HepG2 (cell line): ENCODE results near the gene LAIR1. TPM values are rescaled to one million over a fixed set of nuclear protein-coding genes. Genes with fewer than 3 reads are reported as not detected.

ENCODE experiments used
- ATAC-seq: fragments of 200-7000 bp; cut with Tn5 transposase; 3 replicates; pipeline ENCODE4 v1.9.1; 2020; ENCODE audit warnings: mild to moderate bottlenecking, moderate library complexity
- BruUV-seq: library from RNA; stranded (reverse); fragments of 400-500 nt; replicated peaks from 2 replicates; lab custom pipeline; 2021; lab: Mats Ljungman, UMichigan
- CTCF ChIA-PET: fragments of 300-600 bp; formaldehyde crosslinking; extraction: SDS; loops from one replicate; lab custom pipeline; 2021; ENCODE audit warnings: low total read pairs, inconsistent platforms, low intra/inter-chr PET ratio; lab: Yijun Ruan, JAX
- POLR2A ChIA-PET: fragments of 350-600 bp; sonication (Branson Sonifier 250); formaldehyde crosslinking; loops from one replicate; lab custom pipeline; 2020; ENCODE audit warnings: antibody characterized with exemption, inconsistent platforms; lab: Yijun Ruan, JAX
- DNase-seq: peaks from one replicate; pipeline ENCODE4 v3.0.0-alpha.2; 2015; ENCODE audit warnings: low spot score
- FAIRE-seq: peaks from 3 replicates; lab custom pipeline; 2011; peaks lifted over from hg19 to GRCh38; lab: Jason Lieb, UNC
- H2AFZ ChIP-seq: one replicate; pipeline ENCODE4 v1.6.1; 2011; ENCODE audit warnings: low read length, inconsistent platforms
- H3K27ac ChIP-seq: fragments of 300-600 bp; 3 replicates; pipeline ENCODE4 v1.8.0; 2011; ENCODE audit warnings: mixed run types, mild to moderate bottlenecking, mixed read lengths, low read length, inconsistent platforms; ENCODE audit not compliant: insufficient read depth; ENCODE audit errors: extremely low read length
- H3K27me3 ChIP-seq, 2 experiments: fragments of 200-600 bp in 1 of 2; 2 replicates in 1 of 2; 3 replicates in 1 of 2; pipeline versions ENCODE4 v1.6.0 to v1.8.0; 2011; ENCODE audit warnings: low read length in 2 of 2, mild to moderate bottlenecking in 2 of 2, moderate library complexity in 2 of 2, inconsistent platforms in 1 of 2; ENCODE audit not compliant: insufficient read depth in 2 of 2, control insufficient read depth in 1 of 2
- H3K36me3 ChIP-seq, 2 experiments: fragments of 200-600 bp in 1 of 2; replicated peaks in 1 of 2; 2 replicates in 1 of 2; 3 replicates in 1 of 2; pipeline versions ENCODE4 v1.5.1 to v1.8.0; 2011; ENCODE audit warnings: low read length in 2 of 2, inconsistent platforms in 1 of 2; ENCODE audit not compliant: insufficient read depth in 2 of 2, control insufficient read depth in 1 of 2
- H3K4me1 ChIP-seq: 2 replicates; pipeline ENCODE4 v1.5.1; 2012; ENCODE audit warnings: low read length, inconsistent platforms; ENCODE audit not compliant: insufficient read depth
- H3K4me2 ChIP-seq: 2 replicates; pipeline ENCODE4 v1.6.0; 2011; ENCODE audit warnings: low read depth, low read length, inconsistent platforms
- H3K4me3 ChIP-seq, 3 experiments: fragments of 200-600 bp in 1 of 3; sonication (generic), shearing (Covaris generic) in 1 of 3; replicated peaks in 1 of 3; 2 replicates each; pipeline ENCODE4 v1.5.1; 2011 to 2016; ENCODE audit warnings: low read length in 3 of 3, inconsistent platforms in 2 of 3, low read depth in 2 of 3, mild to moderate bottlenecking in 2 of 3, control low read depth in 1 of 3, mixed read lengths in 1 of 3; ENCODE audit not compliant: insufficient read depth in 1 of 3
- H3K79me2 ChIP-seq: one replicate; pipeline ENCODE4 v1.6.1; 2011; ENCODE audit warnings: low read length, inconsistent platforms; ENCODE audit not compliant: insufficient read depth
- H3K9ac ChIP-seq: 2 replicates; pipeline ENCODE4 v1.6.0; 2011; ENCODE audit warnings: mild to moderate bottlenecking, low read depth, low read length, inconsistent platforms; ENCODE audit not compliant: insufficient read depth
- H3K9me3 ChIP-seq: 2 replicates; pipeline ENCODE4 v1.5.1; 2012; ENCODE audit warnings: mild to moderate bottlenecking, low read length
- H4K20me1 ChIP-seq: 2 replicates; pipeline ENCODE4 v1.6.0; 2011; ENCODE audit warnings: inconsistent platforms, mild to moderate bottlenecking, low read length, moderate library complexity; ENCODE audit not compliant: insufficient read depth
- CENPT ChIP-seq: sonication (generic); formaldehyde crosslinking; IDR thresholded peaks from 2 replicates; pipeline ENCODE4 v1.8.0; 2022; ENCODE audit warnings: low read depth, mild to moderate bottlenecking, moderate library complexity, missing genetic modification reagents
- HMG20A ChIP-seq: IDR thresholded peaks from 2 replicates; pipeline ENCODE4 v1.6.1; 2016; ENCODE audit warnings: borderline replicate concordance
- KLF9 ChIP-seq: IDR thresholded peaks from 2 replicates; pipeline ENCODE4 v1.6.1; 2016; ENCODE audit warnings: low read depth
- MEIS1 ChIP-seq: sonication (generic); formaldehyde crosslinking; IDR thresholded peaks from 2 replicates; pipeline ENCODE4 v1.9.0; 2021; ENCODE audit warnings: mild to moderate bottlenecking, missing genetic modification reagents, moderate library complexity, borderline replicate concordance
- ZNF383 ChIP-seq: sonication (generic); formaldehyde crosslinking; IDR thresholded peaks from 2 replicates; pipeline ENCODE4 v1.4.0; 2020; ENCODE audit warnings: missing genetic modification reagents, mild to moderate bottlenecking, borderline replicate concordance
- ZNF501 ChIP-seq: sonication (generic); formaldehyde crosslinking; IDR thresholded peaks from 2 replicates; pipeline ENCODE4 v1.5.1; 2020; ENCODE audit warnings: mild to moderate bottlenecking, moderate library complexity, missing genetic modification reagents
- WGBS: methylation state at CpG from one replicate; pipeline ENCODE4 v1.1.6; 2017; ENCODE audit warnings: low lambda C conversion rate; 5-methylcytosine and 5-hydroxymethylcytosine counted together
- in situ Hi-C: cut with HindIII; loops from 2 replicates; pipeline ENCODE4 v1.10.0; 2017; ENCODE audit warnings: low pct_unique_long_range_greater_than_20kb; ENCODE audit not compliant: extremely low pct_ligation_motif_present
- intact Hi-C: fragments of 100-400 bp; cut with micrococcal nuclease; formaldehyde crosslinking; loops from one replicate; pipeline ENCODE4 v1.10.0; 2022; ENCODE audit not compliant: unreplicated experiment
- polyA plus RNA-seq, 8 experiments: library from polyadenylated mRNA; depleted of rRNA in 3 of 8; stranded (reverse) in 7 of 8; unstranded in 1 of 8; fragments of >200 nt; fragmentation: Illumina TruSeq in 4 of 8; extraction: Trizol in 4 of 8; gene quantifications; 2 replicates each; pipeline versions ENCODE4 v1.2.1 to v1.2.3, GENCODE V29; 2011 to 2016; ENCODE audit warnings: low read depth in 4 of 8, missing spikeins in 1 of 8, mixed read lengths in 1 of 8; ENCODE audit not compliant: insufficient read depth in 1 of 8
- total RNA-seq, 5 experiments: library from RNA; depleted of rRNA; stranded (reverse); fragments of >200 nt; fragmentation: Illumina TruSeq; extraction: Trizol; gene quantifications; 2 replicates each; pipeline ENCODE4 v1.2.3, GENCODE V29; 2016; ENCODE audit warnings: low read depth in 1 of 5
- TF ChIP-seq, protein P1 (sequence below): sonication (generic); formaldehyde crosslinking; IDR thresholded peaks from 2 replicates; pipeline ENCODE4 v1.9.0; 2022; ENCODE audit warnings: missing genetic modification reagents, mild to moderate bottlenecking, borderline replicate concordance
- TF ChIP-seq, protein P2 (sequence below): sonication (generic); formaldehyde crosslinking; IDR thresholded peaks from 2 replicates; pipeline ENCODE4 v1.5.0; 2020; ENCODE audit warnings: missing genetic modification reagents, mild to moderate bottlenecking, borderline replicate concordance
- TF ChIP-seq, protein P3 (sequence below): sonication (generic); formaldehyde crosslinking; IDR thresholded peaks from 2 replicates; pipeline ENCODE4 v1.4.0; 2020; ENCODE audit warnings: missing genetic modification reagents, borderline replicate concordance
- TF ChIP-seq, protein P4 (sequence below): sonication (generic); formaldehyde crosslinking; IDR thresholded peaks from 2 replicates; pipeline ENCODE4 v1.5.1; 2020; ENCODE audit warnings: mild to moderate bottlenecking, missing genetic modification reagents

The LAIR1 gene
- total and polyA plus RNA-seq, 2 of the 13 experiments (the other 11 are each of a cell fraction or from before 2014, with no cell fraction given), result 0.75 to 1.2 TPM

DNA sequence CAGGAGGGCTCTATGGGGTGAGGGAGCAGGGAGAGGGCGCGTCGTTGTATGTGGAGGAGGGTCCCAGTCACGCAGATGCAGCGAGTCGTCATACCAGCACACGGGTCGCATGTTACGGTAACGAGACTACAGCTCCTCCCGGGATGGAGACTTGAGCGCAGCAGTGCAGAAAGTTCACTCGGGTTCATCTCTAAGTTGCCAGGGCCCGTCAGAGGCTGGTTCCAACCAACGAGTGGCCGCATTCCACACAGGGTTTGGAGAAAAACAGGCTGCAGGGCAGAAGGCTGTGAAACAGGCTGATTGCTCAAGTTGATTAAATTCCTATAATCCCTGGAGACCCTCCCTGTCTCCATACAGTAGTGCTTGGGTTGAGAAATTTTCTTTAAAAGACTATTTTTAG lies 28.6 kb upstream of the LAIR1 start:
- FAIRE-seq (no peak), DNase-seq (no peak), ATAC-seq (no peak)
- Histone ChIP-seq H3K9ac (no peak overlapping the region), H3K36me3 (no peaks in the 10 kb centered on the region), H3K27me3 (peaks cover 0 to 6% of the 10 kb centered on the region in 2 experiments; a peak in 1 of 5 replicates), H4K20me1 (no peaks in the 10 kb centered on the region), H3K4me3 (no peak overlapping the region), H3K4me1 (peaks cover 8% of the 10 kb centered on the region), H2AFZ (no peak overlapping the region), H3K4me2 (no peak overlapping the region), H3K27ac (no peak overlapping the region), H3K79me2 (no peaks in the 10 kb centered on the region), H3K9me3 (no peaks in the 10 kb centered on the region)
- WGBS, result 87% methylated on average over 16 of the region's 16 CpGs
- TF ChIP-seq, protein P1, sequence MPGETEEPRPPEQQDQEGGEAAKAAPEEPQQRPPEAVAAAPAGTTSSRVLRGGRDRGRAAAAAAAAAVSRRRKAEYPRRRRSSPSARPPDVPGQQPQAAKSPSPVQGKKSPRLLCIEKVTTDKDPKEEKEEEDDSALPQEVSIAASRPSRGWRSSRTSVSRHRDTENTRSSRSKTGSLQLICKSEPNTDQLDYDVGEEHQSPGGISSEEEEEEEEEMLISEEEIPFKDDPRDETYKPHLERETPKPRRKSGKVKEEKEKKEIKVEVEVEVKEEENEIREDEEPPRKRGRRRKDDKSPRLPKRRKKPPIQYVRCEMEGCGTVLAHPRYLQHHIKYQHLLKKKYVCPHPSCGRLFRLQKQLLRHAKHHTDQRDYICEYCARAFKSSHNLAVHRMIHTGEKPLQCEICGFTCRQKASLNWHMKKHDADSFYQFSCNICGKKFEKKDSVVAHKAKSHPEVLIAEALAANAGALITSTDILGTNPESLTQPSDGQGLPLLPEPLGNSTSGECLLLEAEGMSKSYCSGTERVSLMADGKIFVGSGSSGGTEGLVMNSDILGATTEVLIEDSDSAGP (CRISPR knock-in tag), result no peak
- POLR2A ChIA-PET, result no interaction called here
- in situ Hi-C loops, result no loop called here
- intact Hi-C loops, result loop anchor here (5.0 kb wide), 1 partner anchor 41 kb away; no protein-coding TSS in a partner anchor
- no TSS peak for BruUV-seq
- CTCF ChIA-PET, result no interaction called here

DNA sequence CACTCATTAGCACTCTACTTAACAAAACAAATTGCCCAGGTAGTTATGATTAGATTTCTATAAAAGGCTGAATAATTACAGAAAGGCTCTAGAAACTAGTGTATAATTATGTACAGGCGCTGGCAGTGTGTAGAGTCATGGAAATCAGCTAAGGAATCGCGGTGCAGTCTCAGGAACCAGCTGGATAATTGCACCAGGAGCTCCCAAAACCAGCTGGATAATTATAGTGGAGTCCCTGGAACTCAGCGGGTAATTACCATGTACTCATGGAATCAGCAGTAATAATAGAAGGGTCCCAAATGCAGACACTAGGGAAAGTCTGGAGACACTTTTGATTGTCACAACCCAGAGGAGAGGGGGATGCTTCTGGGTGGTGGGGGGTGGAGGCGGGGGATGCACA lies 27.4 kb upstream of the LAIR1 start:
- no peak for ATAC-seq
- no peak for TF ChIP-seq ZNF501 (CRISPR knock-in tag)
- no peak for TF ChIP-seq MEIS1 (CRISPR knock-in tag)
- no peak for TF ChIP-seq ZNF383 (CRISPR knock-in tag)
- TF ChIP-seq, protein P2, sequence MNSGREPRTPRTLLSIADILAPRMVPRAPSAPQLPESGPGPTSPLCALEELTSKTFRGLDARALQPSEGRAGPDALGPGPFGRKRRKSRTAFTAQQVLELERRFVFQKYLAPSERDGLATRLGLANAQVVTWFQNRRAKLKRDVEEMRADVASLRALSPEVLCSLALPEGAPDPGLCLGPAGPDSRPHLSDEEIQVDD (CRISPR knock-in tag), result no peak
- TF ChIP-seq, protein P3, sequence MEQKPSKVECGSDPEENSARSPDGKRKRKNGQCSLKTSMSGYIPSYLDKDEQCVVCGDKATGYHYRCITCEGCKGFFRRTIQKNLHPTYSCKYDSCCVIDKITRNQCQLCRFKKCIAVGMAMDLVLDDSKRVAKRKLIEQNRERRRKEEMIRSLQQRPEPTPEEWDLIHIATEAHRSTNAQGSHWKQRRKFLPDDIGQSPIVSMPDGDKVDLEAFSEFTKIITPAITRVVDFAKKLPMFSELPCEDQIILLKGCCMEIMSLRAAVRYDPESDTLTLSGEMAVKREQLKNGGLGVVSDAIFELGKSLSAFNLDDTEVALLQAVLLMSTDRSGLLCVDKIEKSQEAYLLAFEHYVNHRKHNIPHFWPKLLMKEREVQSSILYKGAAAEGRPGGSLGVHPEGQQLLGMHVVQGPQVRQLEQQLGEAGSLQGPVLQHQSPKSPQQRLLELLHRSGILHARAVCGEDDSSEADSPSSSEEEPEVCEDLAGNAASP, result no peak
- TF ChIP-seq, protein P4, sequence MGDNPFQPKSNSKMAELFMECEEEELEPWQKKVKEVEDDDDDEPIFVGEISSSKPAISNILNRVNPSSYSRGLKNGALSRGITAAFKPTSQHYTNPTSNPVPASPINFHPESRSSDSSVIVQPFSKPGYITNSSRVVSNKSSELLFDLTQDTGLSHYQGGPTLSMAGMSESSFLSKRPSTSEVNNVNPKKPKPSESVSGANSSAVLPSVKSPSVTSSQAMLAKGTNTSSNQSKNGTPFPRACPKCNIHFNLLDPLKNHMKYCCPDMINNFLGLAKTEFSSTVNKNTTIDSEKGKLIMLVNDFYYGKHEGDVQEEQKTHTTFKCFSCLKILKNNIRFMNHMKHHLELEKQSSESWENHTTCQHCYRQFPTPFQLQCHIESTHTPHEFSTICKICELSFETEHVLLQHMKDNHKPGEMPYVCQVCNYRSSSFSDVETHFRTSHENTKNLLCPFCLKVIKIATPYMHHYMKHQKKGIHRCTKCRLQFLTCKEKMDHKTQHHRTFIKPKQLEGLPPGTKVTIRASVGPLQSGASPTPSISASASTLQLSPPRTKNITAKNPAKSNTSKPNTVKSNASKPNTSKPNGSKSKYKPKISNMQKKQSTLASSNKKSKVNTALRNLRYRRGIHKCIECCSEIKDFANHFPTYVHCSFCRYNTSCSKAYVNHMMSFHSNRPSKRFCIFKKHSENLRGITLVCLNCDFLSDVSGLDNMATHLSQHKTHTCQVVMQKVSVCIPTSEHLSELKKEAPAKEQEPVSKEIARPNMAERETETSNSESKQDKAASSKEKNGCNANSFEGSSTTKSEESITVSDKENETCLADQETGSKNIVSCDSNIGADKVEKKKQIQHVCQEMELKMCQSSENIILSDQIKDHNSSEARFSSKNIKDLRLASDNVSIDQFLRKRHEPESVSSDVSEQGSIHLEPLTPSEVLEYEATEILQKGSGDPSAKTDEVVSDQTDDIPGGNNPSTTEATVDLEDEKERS (CRISPR knock-in tag), result no peak
- TF ChIP-seq CENPT, result no peak
- no peak for TF ChIP-seq KLF9
- TF ChIP-seq HMG20A, result no peak

More for the DNA sequence above, 27.4 kb upstream of the LAIR1 start:
- Histone ChIP-seq H2AFZ (no peak overlapping the region), H3K79me2 (no peaks in the 10 kb centered on the region), H3K4me3 (no peak overlapping the region), H3K9me3 (no peaks in the 10 kb centered on the region), H3K36me3 (no peaks in the 10 kb centered on the region), H3K4me1 (peaks cover 13% of the 10 kb centered on the region), H3K9ac (no peak overlapping the region), H3K4me2 (no peak overlapping the region), H4K20me1 (no peaks in the 10 kb centered on the region), H3K27me3 (peaks cover 0 to 18% of the 10 kb centered on the region in 2 experiments; a peak in 4 of 5 replicates), H3K27ac (no peak overlapping the region)
- no peak for DNase-seq
- ChIA-PET CTCF (interaction anchor here (0.7 kb wide), 1 partner anchor 48 kb away, joined by 3 read pairs; no protein-coding TSS in a partner anchor), POLR2A (interaction anchor here (1.3 to 1.8 kb wide), 2 partner anchors 27 to 28 kb away, joined by 4 to 6 read pairs; partner anchors contain the start of gene LAIR1)
- BruUV-seq, result no TSS peak
- WGBS, result 35% methylated on average over 5 of the region's 5 CpGs
- FAIRE-seq, result no peak
- intact Hi-C loops, result loop anchor here (5.0 kb wide), 1 partner anchor 40 kb away; no protein-coding TSS in a partner anchor
- in situ Hi-C loops, result no loop called here
